SK-N-SH treated with all-trans-retinoic acid at 6 μM for 48 hours (cell line): Measurements from ENCODE around the gene SCAPER.
A peak's percentile ranks its signal among the peaks of the same experiment; 100 is the strongest.

Source experiments
- ATAC-seq: fragments of 200-7000 bp; cut with Tn5 transposase; 3 replicates; pipeline ENCODE4 v1.9.1; 2020; ENCODE audit warnings: mild to moderate bottlenecking, moderate library complexity
- CREB5 ChIP-seq: fragments of 250-450 bp; sonication (Bioruptor Pico); IDR thresholded peaks from 2 replicates; pipeline ENCODE4 v1.5.1; 2020; ENCODE audit warnings: low read depth, mild to moderate bottlenecking, moderate library complexity
- CSDC2 ChIP-seq: fragments of 250-450 bp; sonication (Bioruptor Pico); IDR thresholded peaks from 2 replicates; pipeline ENCODE4 v1.5.0; 2020; ENCODE audit warnings: mild to moderate bottlenecking, moderate library complexity
- CSRNP3 ChIP-seq: fragments of 250-450 bp; sonication (Bioruptor Pico); IDR thresholded peaks from 2 replicates; pipeline ENCODE4 v1.5.1; 2021; ENCODE audit warnings: mild to moderate bottlenecking, moderate library complexity
- ESRRG ChIP-seq: fragments of 250-450 bp; sonication (Bioruptor Pico); IDR thresholded peaks from 2 replicates; pipeline ENCODE4 v1.6.1; 2021; ENCODE audit warnings: mild to moderate bottlenecking
- GLIS3 ChIP-seq: fragments of 250-450 bp; sonication (Bioruptor Pico); IDR thresholded peaks from 2 replicates; pipeline ENCODE4 v1.5.0; 2020; ENCODE audit warnings: mild to moderate bottlenecking, moderate library complexity
- ISL1 ChIP-seq: fragments of 250-450 bp; sonication (Bioruptor Pico); IDR thresholded peaks from 2 replicates; pipeline ENCODE4 v2.1.2; 2022; ENCODE audit warnings: mild to moderate bottlenecking, moderate library complexity
- OSR1 ChIP-seq: fragments of 250-450 bp; sonication (Bioruptor Pico); IDR thresholded peaks from 2 replicates; pipeline ENCODE4 v1.8.0; 2022; ENCODE audit warnings: moderate library complexity, mild to moderate bottlenecking, inconsistent platforms
- POU6F1 ChIP-seq: fragments of 250-450 bp; sonication (Bioruptor Pico); IDR thresholded peaks from 2 replicates; pipeline ENCODE4 v1.8.0; 2021; ENCODE audit warnings: low read depth, mild to moderate bottlenecking, moderate library complexity, borderline replicate concordance
- SNAI2 ChIP-seq: fragments of 250-450 bp; sonication (Bioruptor Pico); IDR thresholded peaks from 2 replicates; pipeline ENCODE4 v1.5.0; 2020; ENCODE audit warnings: mild to moderate bottlenecking, moderate library complexity
- TCF4 ChIP-seq: fragments of 250-450 bp; sonication (Bioruptor Pico); IDR thresholded peaks from 2 replicates; pipeline ENCODE4 v1.8.0; 2021; ENCODE audit warnings: mild to moderate bottlenecking, moderate library complexity, borderline replicate concordance
- TOX ChIP-seq: fragments of 250-450 bp; sonication (Bioruptor Pico); IDR thresholded peaks from 2 replicates; pipeline ENCODE4 v1.8.0; 2021; ENCODE audit warnings: mild to moderate bottlenecking, moderate library complexity, borderline replicate concordance
- TSHZ2 ChIP-seq: fragments of 250-450 bp; sonication (Bioruptor Pico); IDR thresholded peaks from 2 replicates; pipeline ENCODE4 v1.5.0; 2020; ENCODE audit warnings: mild to moderate bottlenecking, moderate library complexity
- ZFP30 ChIP-seq: fragments of 450-650 bp; formaldehyde crosslinking; IDR thresholded peaks from 2 replicates; pipeline ENCODE4 v1.5.0; 2022; ENCODE audit warnings: mild to moderate bottlenecking, moderate library complexity
- ZNF565 ChIP-seq: fragments of 450-650 bp; formaldehyde crosslinking; conservative IDR thresholded peaks from 2 replicates; pipeline ENCODE4 v1.5.0; 2020; ENCODE audit warnings: low read depth, mild to moderate bottlenecking, moderate library complexity
- ZNF70 ChIP-seq: fragments of 450-650 bp; formaldehyde crosslinking; IDR thresholded peaks from 2 replicates; pipeline ENCODE4 v1.5.0; 2020; ENCODE audit warnings: mild to moderate bottlenecking, moderate library complexity

The SCAPER gene, protein sequence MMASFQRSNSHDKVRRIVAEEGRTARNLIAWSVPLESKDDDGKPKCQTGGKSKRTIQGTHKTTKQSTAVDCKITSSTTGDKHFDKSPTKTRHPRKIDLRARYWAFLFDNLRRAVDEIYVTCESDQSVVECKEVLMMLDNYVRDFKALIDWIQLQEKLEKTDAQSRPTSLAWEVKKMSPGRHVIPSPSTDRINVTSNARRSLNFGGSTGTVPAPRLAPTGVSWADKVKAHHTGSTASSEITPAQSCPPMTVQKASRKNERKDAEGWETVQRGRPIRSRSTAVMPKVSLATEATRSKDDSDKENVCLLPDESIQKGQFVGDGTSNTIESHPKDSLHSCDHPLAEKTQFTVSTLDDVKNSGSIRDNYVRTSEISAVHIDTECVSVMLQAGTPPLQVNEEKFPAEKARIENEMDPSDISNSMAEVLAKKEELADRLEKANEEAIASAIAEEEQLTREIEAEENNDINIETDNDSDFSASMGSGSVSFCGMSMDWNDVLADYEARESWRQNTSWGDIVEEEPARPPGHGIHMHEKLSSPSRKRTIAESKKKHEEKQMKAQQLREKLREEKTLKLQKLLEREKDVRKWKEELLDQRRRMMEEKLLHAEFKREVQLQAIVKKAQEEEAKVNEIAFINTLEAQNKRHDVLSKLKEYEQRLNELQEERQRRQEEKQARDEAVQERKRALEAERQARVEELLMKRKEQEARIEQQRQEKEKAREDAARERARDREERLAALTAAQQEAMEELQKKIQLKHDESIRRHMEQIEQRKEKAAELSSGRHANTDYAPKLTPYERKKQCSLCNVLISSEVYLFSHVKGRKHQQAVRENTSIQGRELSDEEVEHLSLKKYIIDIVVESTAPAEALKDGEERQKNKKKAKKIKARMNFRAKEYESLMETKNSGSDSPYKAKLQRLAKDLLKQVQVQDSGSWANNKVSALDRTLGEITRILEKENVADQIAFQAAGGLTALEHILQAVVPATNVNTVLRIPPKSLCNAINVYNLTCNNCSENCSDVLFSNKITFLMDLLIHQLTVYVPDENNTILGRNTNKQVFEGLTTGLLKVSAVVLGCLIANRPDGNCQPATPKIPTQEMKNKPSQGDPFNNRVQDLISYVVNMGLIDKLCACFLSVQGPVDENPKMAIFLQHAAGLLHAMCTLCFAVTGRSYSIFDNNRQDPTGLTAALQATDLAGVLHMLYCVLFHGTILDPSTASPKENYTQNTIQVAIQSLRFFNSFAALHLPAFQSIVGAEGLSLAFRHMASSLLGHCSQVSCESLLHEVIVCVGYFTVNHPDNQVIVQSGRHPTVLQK (N-terminal part only)

DNA sequence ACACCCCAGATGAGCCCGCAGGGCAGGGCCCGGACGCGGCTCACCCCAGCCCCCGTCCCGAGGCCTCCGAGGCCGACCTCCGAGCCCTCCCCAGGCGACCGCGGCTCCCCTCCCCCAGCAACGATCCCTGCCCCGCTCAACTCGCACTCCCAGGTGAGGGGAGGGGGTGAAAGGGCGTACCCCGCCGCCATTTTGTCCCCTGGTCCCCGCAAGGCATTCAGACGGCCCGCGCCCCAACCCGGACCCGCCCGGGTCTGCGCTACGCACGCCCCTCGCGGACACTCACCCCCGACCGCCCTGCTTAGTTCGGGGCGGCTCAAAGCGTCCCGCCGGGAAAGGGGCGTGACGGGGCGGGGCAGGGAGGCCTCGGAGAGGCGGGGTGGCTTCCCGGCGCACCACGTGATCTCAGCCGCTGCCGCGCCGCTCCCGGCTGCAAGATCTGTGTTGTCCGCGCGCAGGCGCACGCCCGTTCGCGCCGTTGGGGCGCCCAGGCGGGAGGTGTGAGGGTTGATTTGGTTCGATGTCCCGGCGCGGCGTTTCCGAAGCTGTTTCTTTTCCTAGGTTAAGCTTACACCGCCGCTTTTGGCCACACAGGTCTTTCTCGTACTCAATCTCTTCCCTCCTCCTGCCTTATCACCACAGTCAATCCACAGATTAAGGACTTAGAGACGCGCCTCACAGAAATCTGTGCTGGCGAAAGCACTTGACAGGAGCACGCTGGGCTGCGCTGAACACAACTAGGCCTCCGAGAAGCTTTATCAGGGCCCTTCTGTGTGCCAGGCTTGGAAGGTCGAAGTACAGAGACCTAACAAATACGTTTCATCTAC lies at the start of gene SCAPER:
Gene SCAPER (minus strand): TSS at position 328 of the 827 bp plus-strand sequence. CDS start 21,523 bp downstream, outside the sequence.
- TF ChIP-seq CREB5 (CRISPR knock-in tag) (no peak), TSHZ2 (peak; percentile 70)
- ATAC-seq = peak; percentile 93

DNA sequence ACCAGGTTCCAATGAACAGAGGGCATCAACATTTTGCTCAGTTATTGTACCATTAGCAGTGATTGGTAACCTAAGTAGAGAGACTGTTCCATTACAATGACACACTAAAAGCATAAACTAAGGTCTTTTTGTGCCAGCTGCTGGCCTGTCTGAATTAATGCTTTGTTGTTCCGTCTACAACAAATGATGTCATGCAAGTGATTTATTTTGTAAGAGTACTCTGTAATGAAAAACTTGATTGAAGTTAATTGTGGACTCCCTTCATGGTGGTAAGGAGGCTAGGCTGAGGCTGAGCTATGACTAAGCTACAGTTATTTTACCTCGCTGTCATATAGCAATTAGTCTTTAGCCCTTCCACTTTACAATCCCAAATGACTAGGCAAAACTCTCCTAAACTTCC lies 49.6 kb upstream of the SCAPER start:
- no peak for ATAC-seq
- no peak for TF ChIP-seq CSRNP3 (CRISPR knock-in tag)
- no peak for TF ChIP-seq ZFP30 (CRISPR knock-in tag)
- no peak for TF ChIP-seq GLIS3 (CRISPR knock-in tag)
- TF ChIP-seq POU6F1 (CRISPR knock-in tag) = no peak
- TF ChIP-seq TSHZ2 = no peak
- TF ChIP-seq ISL1 = no peak
- no peak for TF ChIP-seq ZNF70 (CRISPR knock-in tag)
- no peak for TF ChIP-seq CSDC2 (CRISPR knock-in tag)

- ATAC-seq = no peak
- TF ChIP-seq CSDC2 (CRISPR knock-in tag) = no peak
- no peak for TF ChIP-seq ZNF565 (CRISPR knock-in tag)
- TF ChIP-seq OSR1 (CRISPR knock-in tag) = no peak
- no peak for TF ChIP-seq POU6F1 (CRISPR knock-in tag)
- no peak for TF ChIP-seq SNAI2 (CRISPR knock-in tag)
- TF ChIP-seq CREB5 (CRISPR knock-in tag) = no peak
- TF ChIP-seq TCF4 (CRISPR knock-in tag) = no peak
- no peak for TF ChIP-seq GLIS3 (CRISPR knock-in tag)
- no peak for TF ChIP-seq TOX
- no peak for TF ChIP-seq ESRRG (CRISPR knock-in tag)
These were observed 48.8 kb upstream of the SCAPER start for GRCh38 chr15:76953913-76954312.
